K562 (cell line): ENCODE data around the gene EPHA1. TPM values are rescaled to one million over a fixed set of nuclear protein-coding genes. Genes with fewer than 3 reads are reported as not detected.

Experiments
- BCL6 ChIP-seq: fragments of 250-450 bp; sonication (Bioruptor Pico); IDR thresholded peaks from 2 replicates; pipeline ENCODE4 v1.4.0; 2020
- CHD2 ChIP-seq: IDR thresholded peaks from 2 replicates; pipeline ENCODE4 v1.6.1; 2011; ENCODE audit warnings: low read depth, low read length
- ESRRB ChIP-seq: fragments of 250-450 bp; sonication (Bioruptor Pico); IDR thresholded peaks from 2 replicates; pipeline ENCODE4 v1.5.0; 2020; ENCODE audit warnings: mild to moderate bottlenecking, moderate library complexity, borderline replicate concordance
- HNRNPLL ChIP-seq: fragments of 200-400 bp; formaldehyde crosslinking; IDR thresholded peaks from 2 replicates; pipeline ENCODE4 v1.6.1; 2017; ENCODE audit warnings: low read length, low read depth, mild to moderate bottlenecking; ENCODE audit not compliant: poor library complexity, severe bottlenecking
- NCOA4 ChIP-seq: fragments of 450-650 bp; IDR thresholded peaks from 2 replicates; pipeline ENCODE4 v1.6.1; 2018; ENCODE audit warnings: mild to moderate bottlenecking; ENCODE audit not compliant: partially characterized antibody
- NUFIP1 ChIP-seq: fragments of 450-650 bp; IDR thresholded peaks from 2 replicates; pipeline ENCODE4 v1.6.1; 2018; ENCODE audit not compliant: partially characterized antibody
- POLR2AphosphoS2 ChIP-seq: IDR thresholded peaks from 2 replicates; pipeline ENCODE4 v1.6.1; 2012; ENCODE audit warnings: low read length, improper control_type of control experiment
- RBBP5 ChIP-seq: fragments of 200-600 bp; sonication (generic); IDR thresholded peaks from 2 replicates; pipeline ENCODE4 v1.6.1; 2012; ENCODE audit warnings: borderline replicate concordance, mild to moderate bottlenecking, low read length, control low read depth, inconsistent platforms; ENCODE audit not compliant: insufficient read depth, poor library complexity, severe bottlenecking
- RBM34 ChIP-seq: fragments of 200-400 bp; formaldehyde crosslinking; IDR thresholded peaks from 2 replicates; pipeline ENCODE4 v1.6.1; 2018; ENCODE audit warnings: low read length, borderline replicate concordance; ENCODE audit not compliant: insufficient read depth
- ZNF24 ChIP-seq: fragments of 450-650 bp; IDR thresholded peaks from 2 replicates; pipeline ENCODE4 v1.6.1; 2016
- ZNF263 ChIP-seq: sonication (generic); formaldehyde crosslinking; IDR thresholded peaks from 2 replicates; pipeline ENCODE4 v1.8.0; 2022; ENCODE audit warnings: mild to moderate bottlenecking, missing genetic modification reagents, borderline replicate concordance
- ZSCAN29 ChIP-seq: fragments of 450-650 bp; IDR thresholded peaks from 2 replicates; pipeline ENCODE4 v1.6.1; 2017
- polyA plus RNA-seq, 8 experiments: library from polyadenylated mRNA; depleted of rRNA in 4 of 8; stranded (reverse) in 5 of 8; unstranded in 3 of 8; fragments of >200 nt; fragmentation: Nextera tagmentation in 2 of 8; fragmentation: Illumina TruSeq in 1 of 8; extraction: Ambion mirVana in 2 of 8; extraction: Trizol in 1 of 8; gene quantifications; 2 replicates each; pipeline versions ENCODE4 v1.2.1 to v1.2.3, GENCODE V29; 2011 to 2014; ENCODE audit warnings: inconsistent platforms in 1 of 8, missing spikeins in 1 of 8
- total RNA-seq, 7 experiments: library from RNA; depleted of rRNA in 6 of 7; stranded (reverse); fragments of >200 nt in 6 of 7; fragmentation: Illumina TruSeq in 2 of 7; extraction: Trizol in 2 of 7; gene quantifications; 2 replicates each; pipeline versions ENCODE4 v1.2.1 to v1.2.3, GENCODE V29; 2011 to 2021; ENCODE audit warnings: low replicate concordance in 1 of 7
- TF ChIP-seq, protein P1 (sequence below): conservative IDR thresholded peaks from 2 replicates; pipeline ENCODE4 v1.6.1; 2011; ENCODE audit warnings: low read depth, mild to moderate bottlenecking, low read length; ENCODE audit not compliant: control insufficient read depth
- TF ChIP-seq, protein P2 (sequence below): fragments of 150-350 bp; IDR thresholded peaks from 2 replicates; pipeline ENCODE4 v1.6.1; 2014; ENCODE audit warnings: low read depth, mild to moderate bottlenecking, low read length, borderline replicate concordance
- TF ChIP-seq, protein P3 (sequence below): fragments of 200-400 bp; formaldehyde crosslinking; IDR thresholded peaks from 2 replicates; pipeline ENCODE4 v1.6.1; 2017; ENCODE audit warnings: mild to moderate bottlenecking, low read depth, low read length, moderate library complexity
- TF ChIP-seq, protein P4 (sequence below): sonication (generic); formaldehyde crosslinking; IDR thresholded peaks from 2 replicates; pipeline ENCODE4 v1.8.0; 2022; ENCODE audit warnings: missing genetic modification reagents, mild to moderate bottlenecking, borderline replicate concordance
- TF ChIP-seq, protein P5 (sequence below), 2 experiments: fragments of 150-350 bp in 1 of 2; IDR thresholded peaks; 2 replicates each; pipeline ENCODE4 v1.6.1; 2012 to 2016; ENCODE audit warnings: low read depth in 2 of 2, low read length in 2 of 2, mild to moderate bottlenecking in 1 of 2, moderate library complexity in 1 of 2

EPHA1 gene
- total and polyA plus RNA-seq, 9 of the 15 experiments (the other 6 are each of a cell fraction or from before 2014, with no cell fraction given) = 0.22 to 0.57 (median 0.32) TPM; not detected in 6

DNA sequence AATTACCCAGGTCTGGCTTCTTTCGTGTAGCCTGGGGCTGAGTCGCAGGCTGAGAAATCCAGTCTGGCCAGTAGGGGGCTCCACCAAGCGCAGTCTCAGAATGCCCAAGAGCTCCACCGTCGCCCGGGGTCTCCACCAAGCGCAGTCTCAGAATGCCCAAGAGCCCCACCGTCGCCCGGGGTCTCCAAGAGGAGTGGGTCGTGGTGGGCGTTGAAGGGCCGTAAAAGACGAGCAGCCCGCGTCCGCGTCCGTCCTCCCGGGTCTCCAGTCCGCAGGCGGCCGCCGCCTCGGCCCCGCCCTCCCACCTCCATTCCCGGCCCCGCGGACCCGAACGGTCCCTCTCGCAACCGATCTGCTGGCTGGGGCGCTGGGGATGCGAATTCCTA is 28.4 kb downstream of the EPHA1 start (continued):
- TF ChIP-seq ESRRB (CRISPR knock-in tag) (no peak), BCL6 (no peak), CHD2 (no peak), NCOA4 (no peak), RBBP5 (no peak), HNRNPLL (no peak), RBM34 (no peak), ZNF24 (no peak), ZSCAN29 (0 out of 2 replicates have a peak, but pooled peaks have one; percentile 7), ZNF263 (CRISPR knock-in tag) (no peak), POLR2AphosphoS2 (no peak), NUFIP1 (no peak)
- TF ChIP-seq, protein P1, sequence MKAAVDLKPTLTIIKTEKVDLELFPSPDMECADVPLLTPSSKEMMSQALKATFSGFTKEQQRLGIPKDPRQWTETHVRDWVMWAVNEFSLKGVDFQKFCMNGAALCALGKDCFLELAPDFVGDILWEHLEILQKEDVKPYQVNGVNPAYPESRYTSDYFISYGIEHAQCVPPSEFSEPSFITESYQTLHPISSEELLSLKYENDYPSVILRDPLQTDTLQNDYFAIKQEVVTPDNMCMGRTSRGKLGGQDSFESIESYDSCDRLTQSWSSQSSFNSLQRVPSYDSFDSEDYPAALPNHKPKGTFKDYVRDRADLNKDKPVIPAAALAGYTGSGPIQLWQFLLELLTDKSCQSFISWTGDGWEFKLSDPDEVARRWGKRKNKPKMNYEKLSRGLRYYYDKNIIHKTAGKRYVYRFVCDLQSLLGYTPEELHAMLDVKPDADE = no peak
- TF ChIP-seq, protein P2, sequence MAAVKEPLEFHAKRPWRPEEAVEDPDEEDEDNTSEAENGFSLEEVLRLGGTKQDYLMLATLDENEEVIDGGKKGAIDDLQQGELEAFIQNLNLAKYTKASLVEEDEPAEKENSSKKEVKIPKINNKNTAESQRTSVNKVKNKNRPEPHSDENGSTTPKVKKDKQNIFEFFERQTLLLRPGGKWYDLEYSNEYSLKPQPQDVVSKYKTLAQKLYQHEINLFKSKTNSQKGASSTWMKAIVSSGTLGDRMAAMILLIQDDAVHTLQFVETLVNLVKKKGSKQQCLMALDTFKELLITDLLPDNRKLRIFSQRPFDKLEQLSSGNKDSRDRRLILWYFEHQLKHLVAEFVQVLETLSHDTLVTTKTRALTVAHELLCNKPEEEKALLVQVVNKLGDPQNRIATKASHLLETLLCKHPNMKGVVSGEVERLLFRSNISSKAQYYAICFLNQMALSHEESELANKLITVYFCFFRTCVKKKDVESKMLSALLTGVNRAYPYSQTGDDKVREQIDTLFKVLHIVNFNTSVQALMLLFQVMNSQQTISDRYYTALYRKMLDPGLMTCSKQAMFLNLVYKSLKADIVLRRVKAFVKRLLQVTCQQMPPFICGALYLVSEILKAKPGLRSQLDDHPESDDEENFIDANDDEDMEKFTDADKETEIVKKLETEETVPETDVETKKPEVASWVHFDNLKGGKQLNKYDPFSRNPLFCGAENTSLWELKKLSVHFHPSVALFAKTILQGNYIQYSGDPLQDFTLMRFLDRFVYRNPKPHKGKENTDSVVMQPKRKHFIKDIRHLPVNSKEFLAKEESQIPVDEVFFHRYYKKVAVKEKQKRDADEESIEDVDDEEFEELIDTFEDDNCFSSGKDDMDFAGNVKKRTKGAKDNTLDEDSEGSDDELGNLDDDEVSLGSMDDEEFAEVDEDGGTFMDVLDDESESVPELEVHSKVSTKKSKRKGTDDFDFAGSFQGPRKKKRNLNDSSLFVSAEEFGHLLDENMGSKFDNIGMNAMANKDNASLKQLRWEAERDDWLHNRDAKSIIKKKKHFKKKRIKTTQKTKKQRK = no peak
- TF ChIP-seq, protein P3, sequence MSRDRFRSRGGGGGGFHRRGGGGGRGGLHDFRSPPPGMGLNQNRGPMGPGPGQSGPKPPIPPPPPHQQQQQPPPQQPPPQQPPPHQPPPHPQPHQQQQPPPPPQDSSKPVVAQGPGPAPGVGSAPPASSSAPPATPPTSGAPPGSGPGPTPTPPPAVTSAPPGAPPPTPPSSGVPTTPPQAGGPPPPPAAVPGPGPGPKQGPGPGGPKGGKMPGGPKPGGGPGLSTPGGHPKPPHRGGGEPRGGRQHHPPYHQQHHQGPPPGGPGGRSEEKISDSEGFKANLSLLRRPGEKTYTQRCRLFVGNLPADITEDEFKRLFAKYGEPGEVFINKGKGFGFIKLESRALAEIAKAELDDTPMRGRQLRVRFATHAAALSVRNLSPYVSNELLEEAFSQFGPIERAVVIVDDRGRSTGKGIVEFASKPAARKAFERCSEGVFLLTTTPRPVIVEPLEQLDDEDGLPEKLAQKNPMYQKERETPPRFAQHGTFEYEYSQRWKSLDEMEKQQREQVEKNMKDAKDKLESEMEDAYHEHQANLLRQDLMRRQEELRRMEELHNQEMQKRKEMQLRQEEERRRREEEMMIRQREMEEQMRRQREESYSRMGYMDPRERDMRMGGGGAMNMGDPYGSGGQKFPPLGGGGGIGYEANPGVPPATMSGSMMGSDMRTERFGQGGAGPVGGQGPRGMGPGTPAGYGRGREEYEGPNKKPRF = no peak
- TF ChIP-seq, protein P4, sequence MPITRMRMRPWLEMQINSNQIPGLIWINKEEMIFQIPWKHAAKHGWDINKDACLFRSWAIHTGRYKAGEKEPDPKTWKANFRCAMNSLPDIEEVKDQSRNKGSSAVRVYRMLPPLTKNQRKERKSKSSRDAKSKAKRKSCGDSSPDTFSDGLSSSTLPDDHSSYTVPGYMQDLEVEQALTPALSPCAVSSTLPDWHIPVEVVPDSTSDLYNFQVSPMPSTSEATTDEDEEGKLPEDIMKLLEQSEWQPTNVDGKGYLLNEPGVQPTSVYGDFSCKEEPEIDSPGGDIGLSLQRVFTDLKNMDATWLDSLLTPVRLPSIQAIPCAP = no peak
- TF ChIP-seq, protein P5, sequence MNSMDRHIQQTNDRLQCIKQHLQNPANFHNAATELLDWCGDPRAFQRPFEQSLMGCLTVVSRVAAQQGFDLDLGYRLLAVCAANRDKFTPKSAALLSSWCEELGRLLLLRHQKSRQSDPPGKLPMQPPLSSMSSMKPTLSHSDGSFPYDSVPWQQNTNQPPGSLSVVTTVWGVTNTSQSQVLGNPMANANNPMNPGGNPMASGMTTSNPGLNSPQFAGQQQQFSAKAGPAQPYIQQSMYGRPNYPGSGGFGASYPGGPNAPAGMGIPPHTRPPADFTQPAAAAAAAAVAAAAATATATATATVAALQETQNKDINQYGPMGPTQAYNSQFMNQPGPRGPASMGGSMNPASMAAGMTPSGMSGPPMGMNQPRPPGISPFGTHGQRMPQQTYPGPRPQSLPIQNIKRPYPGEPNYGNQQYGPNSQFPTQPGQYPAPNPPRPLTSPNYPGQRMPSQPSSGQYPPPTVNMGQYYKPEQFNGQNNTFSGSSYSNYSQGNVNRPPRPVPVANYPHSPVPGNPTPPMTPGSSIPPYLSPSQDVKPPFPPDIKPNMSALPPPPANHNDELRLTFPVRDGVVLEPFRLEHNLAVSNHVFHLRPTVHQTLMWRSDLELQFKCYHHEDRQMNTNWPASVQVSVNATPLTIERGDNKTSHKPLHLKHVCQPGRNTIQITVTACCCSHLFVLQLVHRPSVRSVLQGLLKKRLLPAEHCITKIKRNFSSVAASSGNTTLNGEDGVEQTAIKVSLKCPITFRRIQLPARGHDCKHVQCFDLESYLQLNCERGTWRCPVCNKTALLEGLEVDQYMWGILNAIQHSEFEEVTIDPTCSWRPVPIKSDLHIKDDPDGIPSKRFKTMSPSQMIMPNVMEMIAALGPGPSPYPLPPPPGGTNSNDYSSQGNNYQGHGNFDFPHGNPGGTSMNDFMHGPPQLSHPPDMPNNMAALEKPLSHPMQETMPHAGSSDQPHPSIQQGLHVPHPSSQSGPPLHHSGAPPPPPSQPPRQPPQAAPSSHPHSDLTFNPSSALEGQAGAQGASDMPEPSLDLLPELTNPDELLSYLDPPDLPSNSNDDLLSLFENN (IDR thresholded peaks at IDR 0.05; ENCODE audit: low read depth in 2 of 2, low read length in 2 of 2) = no peak; a peak in 1 of 4 replicates
